HG03064 (cell line): Measurements from ENCODE around the gene CDK17.

Experiments used
- ATAC-seq: cut with Tn5 transposase; IDR thresholded peaks from one replicate; pipeline ENCODE4 v1.9.1; 2021; ENCODE audit warnings: low read depth; ENCODE audit not compliant: unreplicated experiment

Gene CDK17

GRCh38 chr12:96274331-96274730 is 125.9 kb downstream of the CDK17 start:
- no peak for ATAC-seq

GRCh38 chr12:96271469-96272199 is 128.6 kb downstream of the CDK17 start:
- ATAC-seq = no peak

GRCh38 chr12:96266238-96266637 is 134.0 kb downstream of the CDK17 start:
- no peak for ATAC-seq

- ATAC-seq = no peak
Observed at GRCh38 chr12:96265836-96266235, 134.4 kb downstream of the CDK17 start.

- no peak for ATAC-seq
Observed at GRCh38 chr12:96265400-96265799, 134.8 kb downstream of the CDK17 start.

- ATAC-seq = no peak
Observed at GRCh38 chr12:96263449-96263902, 136.8 kb downstream of the CDK17 start.

- no peak for ATAC-seq
Observed at GRCh38 chr12:96261557-96261956, 138.7 kb downstream of the CDK17 start.

GRCh38 chr12:96260644-96261043 is 139.6 kb downstream of the CDK17 start:
- no peak for ATAC-seq

GRCh38 chr12:96260231-96260630 is 140.0 kb downstream of the CDK17 start:
- ATAC-seq = no peak

- no peak for ATAC-seq
Observed at GRCh38 chr12:96258104-96258961, 141.9 kb downstream of the CDK17 start.

- no peak for ATAC-seq
Observed at GRCh38 chr12:96257550-96258103, 142.6 kb downstream of the CDK17 start.

GRCh38 chr12:96256672-96257361 is 143.4 kb downstream of the CDK17 start:
- no peak for ATAC-seq

- ATAC-seq = no peak
Observed at GRCh38 chr12:96255077-96255476, 145.2 kb downstream of the CDK17 start.

GRCh38 chr12:96250119-96250685 is 150.0 kb downstream of the CDK17 start:
- no peak for ATAC-seq

- no peak for ATAC-seq
Observed at GRCh38 chr12:96249196-96250118, 150.8 kb downstream of the CDK17 start.

GRCh38 chr12:96248136-96248931 is 151.9 kb downstream of the CDK17 start:
- ATAC-seq = no peak

GRCh38 chr12:96247563-96247962 is 152.7 kb downstream of the CDK17 start:
- no peak for ATAC-seq

GRCh38 chr12:96246926-96247505 is 153.2 kb downstream of the CDK17 start:
- ATAC-seq = no peak
